ENCODE results near the gene FRMD4B.

Gene FRMD4B

DNA sequence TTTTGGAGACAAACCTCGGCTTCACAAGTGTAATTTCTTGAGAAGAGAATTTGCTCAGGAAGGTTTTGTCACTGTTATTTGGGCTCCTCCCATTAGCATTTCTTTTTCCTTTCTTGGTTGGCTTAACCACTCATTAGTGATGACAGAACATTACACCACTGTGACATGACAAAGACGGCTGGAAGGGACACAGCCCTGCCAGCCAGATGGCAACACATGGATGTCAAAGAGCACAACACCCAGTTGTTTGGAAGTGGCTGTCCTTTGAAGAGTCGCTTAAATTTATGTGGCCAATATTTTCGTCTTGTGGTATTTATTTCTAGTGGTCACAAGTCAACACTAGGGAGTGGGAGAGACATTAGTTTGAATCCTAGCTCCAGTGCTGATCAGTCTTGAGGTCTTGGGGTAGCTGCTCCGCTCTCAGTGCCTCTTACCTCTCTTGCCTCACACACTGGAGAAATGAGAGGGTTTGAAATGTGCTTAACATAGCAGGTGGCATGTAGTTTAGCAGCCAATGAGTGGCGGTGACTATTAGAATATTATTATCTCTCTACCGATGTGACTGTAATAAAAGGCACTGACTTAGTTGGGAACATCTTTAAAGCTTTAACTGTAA is 92.8 kb downstream of the FRMD4B start:
- no peak overlapping the region for H3K9ac ChIP-seq
- no peak overlapping the region for H3K4me3 ChIP-seq
- H4K20me1 ChIP-seq = peaks cover 4 to 100% (median 68%) of the 10 kb centered on the region in 11 experiments; a peak in 19 of 22 replicates
- H3K4me2 ChIP-seq = no peak overlapping the region
- TF ChIP-seq Cebpa-rat (IDR thresholded peaks at IDR 0.05) = no peak
- H3K36me3 ChIP-seq = peaks cover 92 to 100% (median 100%) of the 10 kb centered on the region in 11 experiments
- H3K4me1 ChIP-seq = 0 out of 20 replicates have a peak, but pooled peaks cover 0 to 4% (median 0%) of the 10 kb centered on the region in 10 experiments
- H3K27me3 ChIP-seq = no peaks in the 10 kb centered on the region
- no peaks in the 10 kb centered on the region for H3K9me3 ChIP-seq (replicated peaks in 1 of 11)
- no peak overlapping the region for H3K27ac ChIP-seq

DNA sequence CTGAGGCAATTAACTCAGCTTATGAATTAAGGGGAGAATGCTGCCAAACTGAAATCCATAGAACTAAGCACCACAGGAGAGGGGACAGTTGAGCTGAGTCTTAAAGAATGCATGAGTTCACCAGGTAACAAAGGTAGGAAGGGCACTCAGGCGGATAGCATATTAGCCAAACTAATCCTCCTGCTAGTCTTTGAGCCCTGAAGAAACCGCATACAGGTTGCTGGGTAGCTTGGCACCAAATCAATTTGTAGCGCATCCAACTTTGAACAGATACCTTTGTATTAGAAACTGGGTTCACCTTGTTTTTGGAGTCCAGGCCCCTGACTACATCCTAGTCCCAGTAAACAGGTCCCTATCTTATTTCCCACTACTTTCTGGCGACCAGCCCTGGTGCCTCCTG is 93.7 kb downstream of the FRMD4B start:
- TF ChIP-seq Cebpa-rat (IDR thresholded peaks at IDR 0.05) = no peak
- Histone ChIP-seq H3K4me2 (no peak overlapping the region), H3K4me3 (no peak overlapping the region), H3K36me3 (peaks cover 92 to 100% (median 100%) of the 10 kb centered on the region in 11 experiments), H3K27me3 (no peaks in the 10 kb centered on the region), H3K9me3 (replicated peaks in 1 of 11) (no peaks in the 10 kb centered on the region), H3K27ac (no peak overlapping the region), H4K20me1 (peaks cover 0 to 100% (median 61%) of the 10 kb centered on the region in 11 experiments; a peak in 17 of 22 replicates), H3K9ac (no peak overlapping the region), H3K4me1 (0 out of 20 replicates have a peak, but pooled peaks cover 0 to 4% (median 0%) of the 10 kb centered on the region in 10 experiments)

DNA sequence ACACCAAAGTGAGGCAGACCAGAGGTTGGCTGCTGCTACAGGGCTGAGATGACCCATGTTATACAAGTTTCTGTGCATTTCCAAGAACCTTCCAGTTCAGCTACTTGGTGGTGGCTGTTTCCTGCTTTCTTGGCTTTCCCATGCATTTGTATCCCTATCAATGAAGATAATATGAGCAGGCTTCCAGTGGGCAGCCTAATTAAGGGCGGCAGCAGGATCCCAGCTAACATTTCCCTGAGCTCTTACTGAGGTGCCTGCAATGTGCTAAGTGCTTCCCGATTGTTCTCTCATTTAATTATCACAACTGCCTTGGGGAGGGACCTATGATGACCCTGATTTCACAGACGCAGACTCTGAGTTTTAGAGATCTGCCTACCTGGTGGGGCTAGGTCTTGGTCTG is 95.5 kb downstream of the FRMD4B start:
- TF ChIP-seq Cebpa-rat (IDR thresholded peaks at IDR 0.05) = no peak
- no peak overlapping the region for H3K4me2 ChIP-seq
- H4K20me1 ChIP-seq = peaks cover 0 to 100% (median 53%) of the 10 kb centered on the region in 11 experiments; a peak in 16 of 22 replicates
- no peaks in the 10 kb centered on the region for H3K9me3 ChIP-seq (replicated peaks in 1 of 11)
- H3K9ac ChIP-seq = no peak overlapping the region
- no peak overlapping the region for H3K4me3 ChIP-seq
- H3K4me1 ChIP-seq = 0 out of 20 replicates have a peak, but pooled peaks cover 0 to 4% (median 0%) of the 10 kb centered on the region in 10 experiments
- H3K36me3 ChIP-seq = peaks cover 92 to 100% (median 100%) of the 10 kb centered on the region in 11 experiments
- no peaks in the 10 kb centered on the region for H3K27me3 ChIP-seq
- no peak overlapping the region for H3K27ac ChIP-seq

DNA sequence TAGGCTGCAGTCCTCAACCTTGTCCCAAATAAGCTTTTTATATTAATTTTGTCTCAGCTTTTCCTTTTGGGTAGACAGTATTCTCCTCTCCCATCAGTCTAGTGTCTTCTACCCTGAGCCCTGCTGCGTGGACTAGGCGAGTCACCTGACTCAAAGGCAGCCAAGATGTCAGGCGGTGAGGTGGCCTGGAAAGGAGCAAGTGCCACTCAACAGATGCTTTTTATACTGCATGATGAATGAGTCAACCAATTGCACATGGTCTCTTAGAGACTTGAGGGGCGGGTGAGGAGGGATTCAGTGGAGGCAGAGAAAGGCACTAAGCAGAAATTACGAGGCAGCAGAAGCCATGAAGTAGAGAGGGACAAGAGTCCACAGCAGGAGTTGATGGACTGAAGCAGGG is 95.9 kb downstream of the FRMD4B start:
- H4K20me1 ChIP-seq = peaks cover 0 to 100% (median 49%) of the 10 kb centered on the region in 11 experiments; a peak in 15 of 22 replicates
- no peak overlapping the region for H3K27ac ChIP-seq
- no peak overlapping the region for H3K4me3 ChIP-seq
- H3K27me3 ChIP-seq = no peaks in the 10 kb centered on the region
- H3K36me3 ChIP-seq = peaks cover 92 to 100% (median 100%) of the 10 kb centered on the region in 11 experiments
- no peak for TF ChIP-seq Cebpa-rat (IDR thresholded peaks at IDR 0.05)
- no peak overlapping the region for H3K4me2 ChIP-seq
- H3K4me1 ChIP-seq = 0 out of 20 replicates have a peak, but pooled peaks cover 0 to 4% (median 0%) of the 10 kb centered on the region in 10 experiments
- no peaks in the 10 kb centered on the region for H3K9me3 ChIP-seq (replicated peaks in 1 of 11)
- H3K9ac ChIP-seq = no peak overlapping the region

DNA sequence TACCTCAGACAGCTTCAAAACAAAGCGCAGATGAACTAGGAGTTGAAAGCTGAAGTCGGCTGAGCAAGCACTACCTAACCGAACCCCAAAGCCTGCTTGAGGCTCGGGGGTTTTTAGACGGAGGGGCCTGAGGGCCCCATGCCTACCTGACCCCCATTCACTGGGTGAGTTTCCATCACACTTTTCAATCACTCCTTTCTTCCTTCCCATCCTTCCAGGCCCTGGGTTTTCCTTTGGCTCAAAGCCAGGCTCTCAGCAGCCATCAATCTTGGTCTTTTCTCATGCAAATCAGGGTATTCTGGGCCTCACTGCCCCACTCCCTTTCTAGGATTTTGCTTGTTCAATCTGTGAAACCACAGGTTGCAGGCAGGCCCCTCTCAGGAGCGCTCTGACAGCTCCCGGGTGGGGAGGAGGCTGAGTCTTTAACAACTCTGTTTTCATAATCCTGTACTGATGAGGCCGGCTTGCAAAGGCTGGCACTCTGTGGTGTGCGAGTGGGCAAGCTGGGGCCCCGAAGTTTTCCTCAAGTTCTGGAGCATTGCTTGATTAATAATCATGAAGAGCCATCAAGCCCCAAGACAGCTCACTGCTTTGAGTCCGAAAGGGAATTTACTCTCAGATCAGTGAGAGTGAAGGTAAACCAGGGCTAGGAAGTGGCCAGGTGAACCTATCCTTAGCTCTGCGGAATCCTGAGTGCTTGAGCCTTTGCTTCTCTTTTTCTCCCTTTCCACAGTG is 97.6 kb downstream of the FRMD4B start:
- Histone ChIP-seq H3K4me3 (no peak overlapping the region), H3K27ac (no peak overlapping the region)

DNA sequence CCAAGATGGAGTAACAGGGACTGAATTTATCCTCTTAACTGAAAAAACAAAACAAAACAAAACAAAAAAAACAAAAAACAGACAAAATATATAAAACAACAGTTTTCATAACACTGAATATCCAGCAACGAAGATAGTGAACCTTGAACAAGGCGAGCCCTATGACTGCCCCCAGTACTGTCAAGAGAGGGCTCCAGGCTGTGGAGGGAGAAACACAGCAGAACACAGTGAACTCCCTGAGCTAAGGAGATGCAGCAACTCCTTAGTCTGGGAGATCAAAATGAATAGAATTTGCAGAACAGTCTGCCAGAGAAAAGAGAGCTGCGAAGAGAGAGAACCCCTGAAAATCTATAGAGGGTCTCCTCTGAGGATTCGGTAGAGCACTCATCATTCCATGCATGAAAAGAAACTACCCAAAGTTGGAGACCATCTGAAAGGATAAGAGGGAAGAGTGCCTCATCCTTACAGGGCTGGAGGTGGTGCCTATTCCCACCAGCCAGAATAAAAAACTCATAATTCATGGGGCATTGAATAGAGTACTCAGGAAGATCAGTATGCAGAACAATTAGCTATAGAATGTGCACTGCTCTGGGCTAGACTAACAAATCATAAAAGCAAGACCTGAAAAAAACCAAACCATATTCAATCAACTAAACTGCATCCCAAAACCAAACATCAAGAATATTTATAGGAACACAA is 101.8 kb downstream of the FRMD4B start:
- H3K27ac ChIP-seq = no peak overlapping the region
- TF ChIP-seq Cebpa-rat (IDR thresholded peaks at IDR 0.05) = no peak

More for the DNA sequence above, 97.6 kb downstream of the FRMD4B start:
- peaks cover 0 to 100% (median 39%) of the 10 kb centered on the region in 11 experiments; a peak in 15 of 22 replicates for H4K20me1 ChIP-seq
- no peak for TF ChIP-seq Cebpa-rat (IDR thresholded peaks at IDR 0.05)
- H3K4me2 ChIP-seq = no peak overlapping the region
- no peaks in the 10 kb centered on the region for H3K27me3 ChIP-seq
- no peak overlapping the region for H3K9ac ChIP-seq
- no peaks in the 10 kb centered on the region for H3K9me3 ChIP-seq (replicated peaks in 1 of 11)
- no peaks in the 10 kb centered on the region for H3K4me1 ChIP-seq
- peaks cover 97 to 100% (median 100%) of the 10 kb centered on the region in 11 experiments for H3K36me3 ChIP-seq

DNA sequence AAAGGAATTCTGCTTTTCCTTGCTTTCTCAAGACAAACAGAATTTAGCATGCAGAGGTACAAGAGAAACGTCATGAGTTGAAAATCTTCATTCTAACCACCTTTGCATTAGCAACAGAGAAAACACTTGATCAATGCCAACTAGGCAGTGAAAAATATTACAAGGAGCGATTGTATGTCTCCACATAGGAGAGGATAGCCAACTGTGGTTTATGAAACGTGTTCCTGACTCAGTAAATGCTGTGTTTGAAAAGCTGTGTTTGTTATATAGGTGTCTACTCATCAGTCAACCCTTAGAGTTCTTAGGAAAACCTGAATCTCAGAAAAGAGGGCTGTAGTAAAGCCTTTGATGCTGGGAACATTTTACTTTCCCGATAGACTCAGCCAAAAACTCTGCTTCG is 102.4 kb downstream of the FRMD4B start:
- Histone ChIP-seq H3K9me3 (replicated peaks in 1 of 11) (no peaks in the 10 kb centered on the region), H3K4me2 (no peak overlapping the region), H4K20me1 (peaks cover 0 to 97% (median 34%) of the 10 kb centered on the region in 11 experiments; a peak in 14 of 22 replicates), H3K36me3 (peaks cover 90 to 98% (median 97%) of the 10 kb centered on the region in 11 experiments), H3K27me3 (no peaks in the 10 kb centered on the region), H3K27ac (no peak overlapping the region), H3K4me3 (no peak overlapping the region), H3K4me1 (peaks cover 0 to 20% (median 8%) of the 10 kb centered on the region in 10 experiments; a peak in 14 of 20 replicates), H3K9ac (no peak overlapping the region)
- TF ChIP-seq Cebpa-rat (IDR thresholded peaks at IDR 0.05) = no peak

More for the DNA sequence above, 101.8 kb downstream of the FRMD4B start:
- peaks cover 0 to 20% (median 8%) of the 10 kb centered on the region in 10 experiments; a peak in 14 of 20 replicates for H3K4me1 ChIP-seq
- H4K20me1 ChIP-seq = peaks cover 0 to 97% (median 40%) of the 10 kb centered on the region in 11 experiments; a peak in 14 of 22 replicates
- H3K4me3 ChIP-seq = no peak overlapping the region
- H3K9ac ChIP-seq = no peak overlapping the region
- H3K27me3 ChIP-seq = no peaks in the 10 kb centered on the region
- no peak overlapping the region for H3K4me2 ChIP-seq
- H3K36me3 ChIP-seq = peaks cover 90 to 98% (median 97%) of the 10 kb centered on the region in 11 experiments
- H3K9me3 ChIP-seq (replicated peaks in 1 of 11) = no peaks in the 10 kb centered on the region

DNA sequence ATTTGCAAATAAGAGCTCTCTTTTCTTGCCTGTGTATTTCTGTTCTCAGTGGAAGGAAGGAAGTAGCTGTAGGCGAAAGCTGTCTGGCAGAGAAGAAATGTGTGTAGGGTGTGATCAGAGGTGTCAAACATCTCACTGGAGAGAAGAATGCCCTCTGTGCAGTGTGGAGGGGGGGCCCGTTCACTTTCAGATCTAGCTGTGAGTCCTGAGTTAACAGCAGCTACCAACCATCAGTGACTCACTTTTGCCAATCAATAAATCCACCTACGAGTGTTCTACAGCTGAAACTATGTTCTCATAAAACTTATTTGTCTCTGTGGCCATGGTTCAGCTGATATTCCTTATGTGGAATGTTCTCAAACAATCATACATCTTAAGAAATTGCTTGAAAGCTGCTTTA is 103.7 kb downstream of the FRMD4B start:
- peaks cover 90 to 98% (median 96%) of the 10 kb centered on the region in 11 experiments for H3K36me3 ChIP-seq
- H4K20me1 ChIP-seq = peaks cover 0 to 97% (median 34%) of the 10 kb centered on the region in 11 experiments; a peak in 13 of 22 replicates
- no peak overlapping the region for H3K27ac ChIP-seq
- H3K9me3 ChIP-seq (replicated peaks in 1 of 11) = no peaks in the 10 kb centered on the region
- peaks cover 0 to 20% (median 9%) of the 10 kb centered on the region in 10 experiments; a peak in 14 of 20 replicates for H3K4me1 ChIP-seq
- H3K27me3 ChIP-seq = no peaks in the 10 kb centered on the region
- no peak overlapping the region for H3K4me3 ChIP-seq
- H3K9ac ChIP-seq = no peak overlapping the region
- no peak for TF ChIP-seq Cebpa-rat (IDR thresholded peaks at IDR 0.05)
- H3K4me2 ChIP-seq = peak overlapping the region in 3 of 11 experiments; percentile 1 to 5 (median 3); a peak in 1 of 22 replicates

All from BLaER1 treated with 17β-estradiol and CSF1 and Interleukin-3, amounts not matched to agents 10 nM and 100 nM (cell line).